Measurements from ENCODE around the gene ANGPT4. TPM values are rescaled to one million over a fixed set of nuclear protein-coding genes. Genes with fewer than 3 reads are reported as not detected.

Gene ANGPT4
- polyA plus RNA-seq, 3 donors = 0.07 to 0.14 TPM; not detected in 1

GRCh38 chr20:949717-950116 lies 33.6 kb upstream of the ANGPT4 start:
- WGBS (ENCODE audit: insufficient coverage) = 90% methylated on average over 2 of the region's 7 CpGs
- Histone ChIP-seq H3K4me3 (replicated peaks in 1 of 3; ENCODE audit: low read depth in 2 of 3, low read length in 3 of 3) (no peak overlapping the region), H3K36me3 (replicated peaks in 1 of 2; ENCODE audit: control insufficient read depth in 1 of 2, insufficient read depth in 2 of 2, low read length in 2 of 2) (no peaks in the 10 kb centered on the region), H3K79me2 (ENCODE audit: insufficient read depth, low read length) (no peaks in the 10 kb centered on the region), H3K27ac (ENCODE audit: low read depth in 1 of 2, low read length in 2 of 2) (no peak overlapping the region), H4K20me1 (ENCODE audit: insufficient read depth, low read length) (no peaks in the 10 kb centered on the region), H2AFZ (ENCODE audit: insufficient read depth, low read depth, low read length, poor library complexity, severe bottlenecking) (no peak overlapping the region), H3K9ac (ENCODE audit: insufficient read depth, low read length, poor library complexity, severe bottlenecking) (no peak overlapping the region), H3K27me3 (ENCODE audit: control insufficient read depth in 2 of 2, insufficient read depth in 2 of 2, low read length in 2 of 2) (peaks cover 0 to under 1% of the 10 kb centered on the region in 2 donors), H3K4me1 (ENCODE audit: control insufficient read depth in 1 of 2, insufficient read depth in 2 of 2, low read length in 2 of 2) (no peaks in the 10 kb centered on the region), H3K4me2 (replicated peaks; ENCODE audit: extremely low read depth, low read length, poor library complexity, severe bottlenecking) (no peak overlapping the region), H3K9me3 (replicated peaks in 1 of 2; ENCODE audit: control insufficient read depth in 1 of 2, insufficient read depth in 1 of 2, low read length in 2 of 2) (peaks cover 0 to 5% of the 10 kb centered on the region in 2 donors)
- Mint-ChIP-seq H3K4me3 (no peak overlapping the region), H3K4me1 (peaks cover 3% of the 10 kb centered on the region), H3K27me3 (ENCODE audit: low read depth in 3 of 3) (peaks cover 19 to 44% (median 32%) of the 10 kb centered on the region in 3 donors), H3K9me3 (peaks cover 5 to 16% (median 6%) of the 10 kb centered on the region in 7 donors), H3K36me3 (no peaks in the 10 kb centered on the region), H3K27ac (peak overlapping the region in 1 of 7 donors; percentile 68)
- no peak for DNase-seq
- intact Hi-C loops (cut with micrococcal nuclease) = loop anchor here (10.0 kb wide), 1 partner anchor 65 kb away; no protein-coding TSS in a partner anchor
- no peak for TF ChIP-seq CTCF (IDR thresholded peaks at IDR 0.05)

- H3K27ac Mint-ChIP-seq = no peak overlapping the region
- H3K27me3 Mint-ChIP-seq (ENCODE audit: low read depth in 3 of 3) = peaks cover 9 to 30% (median 13%) of the 10 kb centered on the region in 3 donors
- no peak overlapping the region for H3K4me3 Mint-ChIP-seq
- intact Hi-C loops (cut with micrococcal nuclease) = no loop called here
- Histone ChIP-seq H3K27ac (ENCODE audit: low read depth in 1 of 2, low read length in 2 of 2) (no peak overlapping the region), H3K9me3 (replicated peaks in 1 of 2; ENCODE audit: control insufficient read depth in 1 of 2, insufficient read depth in 1 of 2, low read length in 2 of 2) (peaks cover 0 to 5% of the 10 kb centered on the region in 2 donors), H2AFZ (ENCODE audit: insufficient read depth, low read depth, low read length, poor library complexity, severe bottlenecking) (no peak overlapping the region), H4K20me1 (ENCODE audit: insufficient read depth, low read length) (no peaks in the 10 kb centered on the region), H3K4me1 (ENCODE audit: control insufficient read depth in 1 of 2, insufficient read depth in 2 of 2, low read length in 2 of 2) (no peaks in the 10 kb centered on the region), H3K79me2 (ENCODE audit: insufficient read depth, low read length) (no peaks in the 10 kb centered on the region), H3K4me3 (replicated peaks in 1 of 3; ENCODE audit: low read depth in 2 of 3, low read length in 3 of 3) (no peak overlapping the region), H3K9ac (ENCODE audit: insufficient read depth, low read length, poor library complexity, severe bottlenecking) (no peak overlapping the region), H3K27me3 (ENCODE audit: control insufficient read depth in 2 of 2, insufficient read depth in 2 of 2, low read length in 2 of 2) (no peaks in the 10 kb centered on the region), H3K4me2 (replicated peaks; ENCODE audit: extremely low read depth, low read length, poor library complexity, severe bottlenecking) (no peak overlapping the region), H3K36me3 (replicated peaks in 1 of 2; ENCODE audit: control insufficient read depth in 1 of 2, insufficient read depth in 2 of 2, low read length in 2 of 2) (no peaks in the 10 kb centered on the region)
- no peaks in the 10 kb centered on the region for H3K4me1 Mint-ChIP-seq
- H3K36me3 Mint-ChIP-seq = no peaks in the 10 kb centered on the region
- WGBS (ENCODE audit: insufficient coverage) = 100% methylated on average over 3 of the region's 8 CpGs
- no peak for TF ChIP-seq CTCF (IDR thresholded peaks at IDR 0.05)
- peaks cover 5 to 16% (median 6%) of the 10 kb centered on the region in 7 donors for H3K9me3 Mint-ChIP-seq
- DNase-seq = no peak
Measured at GRCh38 chr20:946826-947225, 30.7 kb upstream of the ANGPT4 start.
